Measurements from ENCODE around the gene BRDT.

GRCh38 chr1:92038695-92039346, 89.6 kb downstream of the BRDT start:
- no peak for TF ChIP-seq EZH2phosphoT487 (IDR thresholded peaks at IDR 0.05; ENCODE audit: borderline replicate concordance, low read length)
- TF ChIP-seq EZH2 (IDR thresholded peaks at IDR 0.05; ENCODE audit: low read length, unreplicated experiment), result no peak
- TF ChIP-seq CTCF (conservative IDR thresholded peaks at IDR 0.05; ENCODE audit: low read depth, low read length), result no peak
